ENCODE data around the gene REXO1. TPM values are rescaled to one million over a fixed set of nuclear protein-coding genes. Genes with fewer than 3 reads are reported as not detected.

The REXO1 gene
- total RNA-seq, 2 experiments from 2014 or later, result 57.9 to 60.4 TPM

DNA sequence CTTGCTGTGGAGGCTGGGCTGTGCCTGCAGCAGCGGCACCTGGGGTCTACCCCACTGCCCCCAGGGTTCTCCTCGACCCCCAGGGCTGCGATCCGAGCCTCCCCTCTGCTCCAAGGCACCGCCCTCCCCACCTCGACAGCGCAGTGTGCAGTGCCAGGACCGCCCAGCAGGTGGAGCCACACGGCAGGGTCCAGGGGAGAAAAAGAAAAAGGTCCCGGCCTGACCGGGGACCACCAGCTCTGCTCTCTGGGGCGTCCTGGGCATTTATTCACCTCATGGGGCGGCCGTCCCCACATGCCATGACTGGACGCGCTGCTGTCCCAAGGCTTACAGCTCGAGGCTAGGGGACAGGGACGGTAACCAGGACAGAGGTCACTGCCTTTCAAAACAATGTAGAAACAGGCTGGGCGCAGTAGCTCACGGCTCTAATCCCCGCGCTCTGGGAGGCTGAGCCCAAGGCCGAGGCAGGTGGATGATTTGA, 10.6 kb downstream of the REXO1 start:
- ATAC-seq (ENCODE audit: low read depth), result peak; percentile 54
- Mint-ChIP-seq H3K27ac (no peak overlapping the region), H3K4me3 (no peak overlapping the region), H3K36me3 (no peaks in the 10 kb centered on the region), H3K4me1 (peaks cover 1% of the 10 kb centered on the region), H3K9me3 (no peaks in the 10 kb centered on the region), H3K27me3 (no peaks in the 10 kb centered on the region)
- POLR2A ChIA-PET, result interaction anchor here (1.1 to 1.3 kb wide), 2 partner anchors 10 to 18 kb away, joined by 3 to 5 read pairs; no protein-coding TSS in a partner anchor
- peak; percentile 83 for DNase-seq

DNA sequence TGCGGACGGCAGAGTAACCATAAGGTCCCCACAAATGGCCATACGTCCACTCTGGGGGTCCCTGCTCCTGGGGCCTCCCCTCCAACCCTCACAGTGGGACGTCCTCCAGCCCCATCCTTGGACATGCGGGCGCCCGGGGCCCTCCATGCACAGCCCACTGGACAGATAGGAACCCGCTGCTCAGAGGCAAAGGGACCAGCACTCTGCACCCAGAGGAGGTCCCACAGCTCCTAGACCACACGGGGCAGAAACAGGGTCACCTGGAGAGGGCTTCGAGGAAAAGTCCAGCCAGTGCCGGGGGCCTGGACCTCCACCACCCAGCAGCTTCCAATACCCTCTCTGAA, 11.1 kb downstream of the REXO1 start:
- H3K27ac Mint-ChIP-seq, result no peak overlapping the region
- H3K27me3 Mint-ChIP-seq, result no peaks in the 10 kb centered on the region
- H3K4me3 Mint-ChIP-seq, result no peak overlapping the region
- POLR2A ChIA-PET, result interaction anchor here (1.1 to 1.3 kb wide), 2 partner anchors 10 to 18 kb away, joined by 3 to 5 read pairs; no protein-coding TSS in a partner anchor
- no peaks in the 10 kb centered on the region for H3K9me3 Mint-ChIP-seq
- no peaks in the 10 kb centered on the region for H3K36me3 Mint-ChIP-seq
- peaks cover 1% of the 10 kb centered on the region for H3K4me1 Mint-ChIP-seq
- ATAC-seq (ENCODE audit: low read depth), result peak; percentile 7
- no peak for DNase-seq

DNA sequence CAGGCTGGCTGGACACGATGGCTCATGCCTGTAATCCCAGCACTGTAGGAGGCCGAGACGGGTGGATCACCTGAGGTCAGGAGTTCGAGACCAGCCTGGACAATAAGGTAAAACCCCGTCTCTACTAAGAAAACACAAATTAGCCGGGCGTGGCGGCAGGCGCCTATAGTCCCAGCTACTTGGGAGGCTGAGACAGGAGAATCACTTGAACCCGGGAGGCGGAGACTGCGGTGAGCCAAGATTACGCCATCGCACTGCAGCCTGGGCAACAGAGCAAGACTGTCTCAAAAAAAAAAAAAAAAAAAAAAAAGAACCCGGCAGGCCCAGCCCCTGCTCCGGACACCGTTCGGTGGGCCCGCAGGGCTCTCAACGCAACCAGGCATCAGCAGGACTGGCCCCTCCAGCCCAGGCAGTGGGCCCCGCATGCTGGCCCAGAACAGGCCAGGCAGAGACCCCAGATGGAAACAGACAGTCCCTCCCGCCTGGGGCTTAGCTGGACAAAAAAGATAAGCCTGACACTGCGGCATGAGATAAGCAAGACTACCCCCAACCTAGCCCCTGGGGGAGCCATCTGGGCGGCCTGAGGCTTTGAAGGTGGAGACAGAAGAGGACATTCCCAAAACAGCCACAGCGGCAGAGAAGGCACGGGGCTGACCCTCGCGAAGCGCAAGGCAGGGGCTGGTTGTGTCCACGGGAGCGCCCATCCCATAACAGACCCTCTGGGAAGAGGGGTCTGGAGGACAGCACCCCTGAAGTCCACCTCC, 11.6 kb downstream of the REXO1 start:
- no peak for DNase-seq
- no peak overlapping the region for H3K4me3 Mint-ChIP-seq
- no peak for ATAC-seq (ENCODE audit: low read depth)
- H3K9me3 Mint-ChIP-seq, result no peaks in the 10 kb centered on the region
- H3K4me1 Mint-ChIP-seq, result peaks cover 1% of the 10 kb centered on the region
- POLR2A ChIA-PET, result interaction anchor here (1.1 kb wide), 1 partner anchor 19 kb away, joined by 3 read pairs; no protein-coding TSS in a partner anchor
- H3K36me3 Mint-ChIP-seq, result no peaks in the 10 kb centered on the region
- H3K27ac Mint-ChIP-seq, result no peak overlapping the region
- no peaks in the 10 kb centered on the region for H3K27me3 Mint-ChIP-seq

- POLR2A ChIA-PET, result no interaction called here
- H3K27me3 Mint-ChIP-seq, result no peaks in the 10 kb centered on the region
- DNase-seq (no peak), ATAC-seq (ENCODE audit: low read depth) (no peak)
- H3K27ac Mint-ChIP-seq, result no peak overlapping the region
- H3K4me3 Mint-ChIP-seq, result no peak overlapping the region
- no peaks in the 10 kb centered on the region for H3K36me3 Mint-ChIP-seq
- peaks cover 1% of the 10 kb centered on the region for H3K4me1 Mint-ChIP-seq
- no peaks in the 10 kb centered on the region for H3K9me3 Mint-ChIP-seq
Measured at GRCh38 chr19:1833540-1833939, 14.7 kb downstream of the REXO1 start.

DNA sequence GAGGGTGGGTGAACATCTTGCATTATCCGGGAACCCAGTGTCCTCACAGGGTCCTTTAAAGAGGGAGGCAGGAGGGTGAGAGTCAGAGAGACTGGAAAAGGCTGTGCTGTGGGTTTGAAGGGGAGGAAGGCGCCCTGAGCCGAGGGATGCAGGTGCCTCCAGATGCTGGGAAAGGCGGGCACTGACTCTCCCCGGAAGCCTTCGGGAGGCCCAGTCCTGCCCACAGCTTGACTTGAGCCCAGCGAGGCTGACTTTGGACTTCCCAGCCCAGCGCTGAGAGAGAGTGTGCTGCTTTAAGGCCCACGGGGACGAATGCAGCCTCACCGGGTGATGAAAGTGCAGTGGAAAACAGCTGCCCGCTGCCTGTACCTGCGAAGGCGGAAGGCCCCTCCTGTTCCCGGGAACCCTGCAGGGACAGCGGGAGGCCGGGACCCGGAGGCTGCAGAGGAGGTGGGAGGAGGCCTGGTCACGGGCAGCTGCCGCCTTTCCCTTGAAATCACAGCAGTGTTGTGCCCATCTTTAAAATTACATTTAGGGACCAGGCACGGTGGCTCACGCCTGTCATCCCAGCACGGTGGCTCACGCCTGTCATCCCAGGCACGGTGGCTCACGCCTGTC, 16.1 kb downstream of the REXO1 start:
- Mint-ChIP-seq H3K27ac (no peak overlapping the region), H3K4me3 (no peak overlapping the region)
- POLR2A ChIA-PET, result no interaction called here

DNA sequence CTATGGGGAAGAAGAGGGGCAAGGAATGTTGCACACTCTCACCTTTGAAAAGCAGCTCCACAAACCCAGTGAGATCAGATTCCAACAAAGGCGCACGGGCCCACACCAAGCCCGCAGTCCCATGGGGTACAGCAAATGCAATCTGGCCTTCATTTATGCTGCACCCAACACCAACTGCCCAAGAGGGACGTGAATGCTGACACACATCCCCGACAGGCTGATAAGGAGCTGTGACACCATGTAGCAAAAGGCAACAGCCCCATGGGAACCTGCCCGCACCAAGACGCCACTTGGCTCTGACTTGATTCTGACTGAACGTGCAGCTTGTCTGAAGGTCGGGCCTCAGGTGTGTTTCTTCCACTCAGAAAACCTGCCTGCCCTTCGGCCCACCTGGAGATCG, 17.3 kb downstream of the REXO1 start:
- Mint-ChIP-seq H3K4me3 (no peak overlapping the region), H3K27ac (no peak overlapping the region), H3K4me1 (peaks cover under 1% of the 10 kb centered on the region), H3K36me3 (no peaks in the 10 kb centered on the region), H3K9me3 (no peaks in the 10 kb centered on the region), H3K27me3 (no peaks in the 10 kb centered on the region)
- DNase-seq (no peak), ATAC-seq (ENCODE audit: low read depth) (no peak)
- POLR2A ChIA-PET, result no interaction called here

More for the DNA sequence above, 16.1 kb downstream of the REXO1 start:
- H3K9me3 Mint-ChIP-seq, result no peaks in the 10 kb centered on the region
- ATAC-seq (ENCODE audit: low read depth) (no peak), DNase-seq (no peak)
- H3K36me3 Mint-ChIP-seq, result no peaks in the 10 kb centered on the region
- no peaks in the 10 kb centered on the region for H3K27me3 Mint-ChIP-seq
- peaks cover 1% of the 10 kb centered on the region for H3K4me1 Mint-ChIP-seq

DNA sequence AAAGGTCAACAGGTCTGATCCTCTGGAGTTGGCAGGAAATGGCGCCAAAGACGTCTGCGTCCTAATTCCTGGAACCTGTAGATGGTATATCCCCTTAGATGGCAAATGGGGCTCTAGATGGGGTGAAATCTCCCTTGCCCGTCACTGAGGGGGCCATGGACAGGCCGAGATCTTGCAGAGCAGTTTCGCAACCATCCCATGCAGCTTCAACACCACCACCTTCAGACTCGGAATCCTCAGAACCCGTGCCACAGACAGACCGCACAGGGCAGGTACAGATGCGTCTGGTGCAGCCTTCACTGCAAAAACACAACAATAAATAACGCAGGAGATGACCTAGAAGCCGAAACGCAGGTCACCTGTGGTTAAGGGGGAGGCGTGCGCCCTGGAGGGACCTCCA, 17.7 kb downstream of the REXO1 start:
- Mint-ChIP-seq H3K4me1 (no peaks in the 10 kb centered on the region), H3K9me3 (no peaks in the 10 kb centered on the region)

GRCh38 chr19:1829958-1830357, 18.3 kb downstream of the REXO1 start:
- Mint-ChIP-seq H3K27ac (no peak overlapping the region), H3K4me1 (no peaks in the 10 kb centered on the region), H3K9me3 (no peaks in the 10 kb centered on the region), H3K27me3 (no peaks in the 10 kb centered on the region), H3K4me3 (no peak overlapping the region), H3K36me3 (peaks cover 2% of the 10 kb centered on the region)
- DNase-seq (no peak), ATAC-seq (ENCODE audit: low read depth) (no peak)
- POLR2A ChIA-PET, result no interaction called here

More for the DNA sequence above, 17.7 kb downstream of the REXO1 start:
- no peaks in the 10 kb centered on the region for H3K27me3 Mint-ChIP-seq
- POLR2A ChIA-PET, result no interaction called here
- ATAC-seq (ENCODE audit: low read depth) (no peak), DNase-seq (no peak)
- H3K36me3 Mint-ChIP-seq, result peaks cover 2% of the 10 kb centered on the region
- H3K4me3 Mint-ChIP-seq, result no peak overlapping the region
- H3K27ac Mint-ChIP-seq, result no peak overlapping the region

DNA sequence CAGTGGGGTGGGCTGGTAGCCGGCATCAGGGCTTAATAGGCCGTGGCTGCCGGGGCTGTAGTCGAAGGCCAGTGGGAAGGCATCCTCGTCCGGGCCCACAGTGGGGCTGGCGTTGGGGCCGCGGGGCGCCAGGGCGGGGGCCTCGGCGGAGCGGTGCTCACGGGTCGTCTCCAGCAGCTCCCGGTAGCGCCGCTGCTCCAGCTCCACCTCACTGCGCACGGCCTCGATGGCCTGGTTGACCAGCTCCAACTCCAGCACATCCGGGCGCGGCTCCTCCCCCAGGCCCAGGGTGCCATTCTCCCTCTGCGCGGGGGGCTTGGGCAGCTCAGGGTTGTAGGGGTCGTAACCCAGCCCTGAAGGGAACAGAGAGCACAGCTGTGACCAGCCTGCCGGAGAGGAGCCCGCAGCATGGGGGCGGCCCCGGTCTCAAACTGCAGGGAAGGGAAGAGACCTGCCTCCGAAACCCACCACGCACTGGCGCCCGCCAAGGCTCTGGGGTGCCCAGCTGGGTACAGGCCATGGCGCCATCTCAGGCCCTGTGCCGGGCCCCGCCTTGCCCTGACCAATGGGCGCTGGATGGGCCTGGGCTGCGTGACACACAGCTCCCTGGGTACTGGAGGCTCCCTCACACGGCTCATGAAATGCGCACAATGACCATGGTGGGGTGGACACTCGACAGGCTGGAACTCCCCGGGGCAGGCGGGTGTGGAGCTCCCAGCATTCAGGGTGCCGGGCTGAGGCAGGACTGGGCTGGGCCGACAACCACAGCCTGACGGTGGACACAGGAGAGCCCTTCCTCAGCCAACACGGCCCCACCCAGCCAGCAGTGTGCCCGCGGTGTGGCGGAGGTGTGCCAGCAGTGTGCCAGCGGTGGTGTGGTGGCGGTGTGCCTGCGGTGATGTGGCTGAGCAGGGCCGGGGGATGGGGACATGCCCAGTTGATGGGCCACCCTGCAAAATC, 19.7 kb downstream of the REXO1 start:
- H3K27ac Mint-ChIP-seq, result no peak overlapping the region
- no peak overlapping the region for H3K4me3 Mint-ChIP-seq
- peaks cover 2% of the 10 kb centered on the region for H3K36me3 Mint-ChIP-seq
- no peaks in the 10 kb centered on the region for H3K4me1 Mint-ChIP-seq
- no peaks in the 10 kb centered on the region for H3K9me3 Mint-ChIP-seq
- ATAC-seq (ENCODE audit: low read depth), result no peak
- H3K27me3 Mint-ChIP-seq, result no peaks in the 10 kb centered on the region
- DNase-seq, result no peak
- POLR2A ChIA-PET, result no interaction called here

GRCh38 chr19:1827566-1828278, 20.6 kb downstream of the REXO1 start:
- DNase-seq, result no peak
- no peaks in the 10 kb centered on the region for H3K27me3 Mint-ChIP-seq
- H3K36me3 Mint-ChIP-seq, result peaks cover 2% of the 10 kb centered on the region
- H3K9me3 Mint-ChIP-seq, result no peaks in the 10 kb centered on the region
- H3K4me3 Mint-ChIP-seq, result no peak overlapping the region
- H3K27ac Mint-ChIP-seq, result no peak overlapping the region
- H3K4me1 Mint-ChIP-seq, result no peaks in the 10 kb centered on the region
- ATAC-seq (ENCODE audit: low read depth), result no peak
- POLR2A ChIA-PET, result no interaction called here

DNA sequence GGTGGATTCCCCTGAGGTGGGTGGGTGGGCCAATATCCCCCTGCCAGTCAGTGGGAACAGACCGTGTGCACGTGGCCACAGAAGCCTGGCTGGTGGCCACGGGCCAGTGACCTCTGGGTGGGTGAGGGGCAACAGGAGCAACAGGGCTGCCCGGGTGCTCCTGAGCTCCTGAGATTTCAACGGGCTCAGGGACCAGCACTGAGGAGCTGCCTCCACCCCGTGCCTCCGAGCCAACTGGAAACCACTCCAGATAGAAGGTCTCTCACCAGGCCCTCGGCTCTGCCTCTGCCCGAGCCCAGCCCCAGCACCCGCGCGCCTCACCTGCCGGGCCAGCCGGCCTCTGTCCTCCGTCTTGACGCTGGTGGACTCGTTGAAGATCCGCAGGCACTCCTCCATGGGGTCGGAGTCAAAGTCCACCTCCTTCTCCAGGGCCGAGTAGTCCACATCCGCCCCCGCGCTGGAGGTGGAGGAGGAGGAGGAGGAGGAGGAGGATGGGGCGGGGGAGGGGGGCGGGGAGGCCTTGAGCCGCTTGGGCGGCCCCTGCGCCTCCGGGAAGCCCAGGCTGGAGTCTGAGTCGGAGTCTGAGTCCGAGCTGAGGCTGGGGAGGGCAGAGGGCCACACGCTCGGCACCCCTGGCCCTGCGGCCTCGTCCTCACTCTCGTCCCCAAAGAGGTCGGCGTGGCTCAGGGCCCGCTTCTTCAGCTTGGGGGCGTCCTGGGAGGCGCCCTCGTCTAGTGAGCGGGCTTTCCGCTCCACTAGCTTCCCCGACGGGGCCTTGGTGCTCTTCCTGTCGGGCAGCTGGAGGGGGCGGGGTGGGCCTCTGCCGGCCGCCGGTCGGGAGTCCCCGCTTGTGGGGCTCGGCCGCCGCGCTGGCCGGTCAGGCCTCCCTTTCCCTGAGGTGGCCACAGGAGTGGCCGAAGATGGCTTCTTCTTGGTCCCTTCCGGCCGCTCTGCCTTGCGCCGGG, 21.4 kb downstream of the REXO1 start:
- ATAC-seq (ENCODE audit: low read depth), result no peak

More for the DNA sequence above, 21.4 kb downstream of the REXO1 start:
- Mint-ChIP-seq H3K4me3 (no peak overlapping the region), H3K4me1 (no peaks in the 10 kb centered on the region), H3K9me3 (no peaks in the 10 kb centered on the region), H3K27me3 (no peaks in the 10 kb centered on the region), H3K36me3 (peaks cover 2% of the 10 kb centered on the region), H3K27ac (no peak overlapping the region)
- no peak for DNase-seq
- POLR2A ChIA-PET, result no interaction called here
